ENCODE data around the gene DIAPH2. TPM values are rescaled to one million over a fixed set of nuclear protein-coding genes. Genes with fewer than 3 reads are reported as not detected.

Gene DIAPH2
- total RNA-seq, 3 donors from 2014 or later: 27.4 to 66.4 (median 30.8) TPM

DNA sequence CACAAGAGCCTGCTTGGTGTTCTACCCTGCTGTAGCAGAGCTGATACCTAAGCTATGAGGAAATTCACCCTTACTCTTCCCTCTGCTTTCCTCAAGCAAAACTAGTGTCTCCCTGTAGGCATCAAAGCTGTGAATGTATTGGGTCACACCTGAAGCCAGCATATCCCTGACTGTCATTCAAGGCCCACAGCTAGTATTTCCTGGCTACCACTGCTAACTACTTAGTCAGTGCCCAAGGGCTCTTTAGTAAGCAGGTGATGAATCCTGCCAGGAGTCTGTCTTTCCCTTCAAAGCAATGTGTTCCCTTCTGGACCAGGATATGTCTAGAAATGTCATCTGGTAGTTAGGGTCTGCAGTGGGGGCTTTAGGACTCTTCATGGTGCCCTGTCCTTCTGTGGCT, 324.7 kb downstream of the DIAPH2 start:
- H3K36me3 ChIP-seq: no peaks in the 10 kb centered on the region
- intact Hi-C loops (cut with DNase I; ENCODE audit: low total_unique reads): no loop called here
- H3K4me3 ChIP-seq: no peak overlapping the region
- H3K4me1 ChIP-seq: no peaks in the 10 kb centered on the region
- no peaks in the 10 kb centered on the region for H3K9me3 ChIP-seq
- TF ChIP-seq POLR2AphosphoS5 (IDR thresholded peaks at IDR 0.05) (no peak), POLR2A (IDR thresholded peaks at IDR 0.05) (no peak)
- TF ChIP-seq, protein P1, sequence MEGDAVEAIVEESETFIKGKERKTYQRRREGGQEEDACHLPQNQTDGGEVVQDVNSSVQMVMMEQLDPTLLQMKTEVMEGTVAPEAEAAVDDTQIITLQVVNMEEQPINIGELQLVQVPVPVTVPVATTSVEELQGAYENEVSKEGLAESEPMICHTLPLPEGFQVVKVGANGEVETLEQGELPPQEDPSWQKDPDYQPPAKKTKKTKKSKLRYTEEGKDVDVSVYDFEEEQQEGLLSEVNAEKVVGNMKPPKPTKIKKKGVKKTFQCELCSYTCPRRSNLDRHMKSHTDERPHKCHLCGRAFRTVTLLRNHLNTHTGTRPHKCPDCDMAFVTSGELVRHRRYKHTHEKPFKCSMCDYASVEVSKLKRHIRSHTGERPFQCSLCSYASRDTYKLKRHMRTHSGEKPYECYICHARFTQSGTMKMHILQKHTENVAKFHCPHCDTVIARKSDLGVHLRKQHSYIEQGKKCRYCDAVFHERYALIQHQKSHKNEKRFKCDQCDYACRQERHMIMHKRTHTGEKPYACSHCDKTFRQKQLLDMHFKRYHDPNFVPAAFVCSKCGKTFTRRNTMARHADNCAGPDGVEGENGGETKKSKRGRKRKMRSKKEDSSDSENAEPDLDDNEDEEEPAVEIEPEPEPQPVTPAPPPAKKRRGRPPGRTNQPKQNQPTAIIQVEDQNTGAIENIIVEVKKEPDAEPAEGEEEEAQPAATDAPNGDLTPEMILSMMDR (IDR thresholded peaks at IDR 0.05): no peak
- no peak for DNase-seq (ENCODE audit: low spot score in 2 of 2)
- peaks cover 0 to 35% of the 10 kb centered on the region in 2 donors for H3K27me3 ChIP-seq
- H3K27ac ChIP-seq: no peak overlapping the region

DNA sequence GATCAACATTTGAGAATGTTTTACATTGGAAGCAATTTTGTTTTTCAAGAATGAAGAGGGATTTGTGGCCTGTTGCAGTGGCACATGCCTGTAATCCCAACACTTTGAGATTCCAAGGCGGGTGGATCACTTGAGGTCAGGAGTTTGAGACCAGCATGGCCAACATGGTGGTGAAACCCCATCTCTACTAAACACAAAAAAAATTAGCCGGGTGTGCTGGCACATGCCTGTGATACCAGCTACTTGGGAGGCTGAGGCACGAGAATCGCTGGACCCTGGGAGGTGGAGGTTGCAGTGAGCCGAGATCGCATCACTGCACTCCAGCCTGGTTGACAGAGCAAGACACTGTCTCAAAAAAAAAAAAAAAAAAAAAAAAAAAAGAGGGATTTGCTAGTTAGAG, 326.9 kb downstream of the DIAPH2 start:
- Histone ChIP-seq H3K4me3 (no peak overlapping the region), H3K27ac (no peak overlapping the region), H3K27me3 (peaks cover 0 to 37% of the 10 kb centered on the region in 2 donors), H3K4me1 (no peaks in the 10 kb centered on the region), H3K36me3 (no peaks in the 10 kb centered on the region), H3K9me3 (no peaks in the 10 kb centered on the region)
- no peak for DNase-seq (ENCODE audit: low spot score in 2 of 2)
- TF ChIP-seq POLR2AphosphoS5 (IDR thresholded peaks at IDR 0.05): no peak
- TF ChIP-seq, protein P1 (IDR thresholded peaks at IDR 0.05): no peak
- no peak for TF ChIP-seq POLR2A (IDR thresholded peaks at IDR 0.05)
- intact Hi-C loops (cut with DNase I; ENCODE audit: low total_unique reads): no loop called here

DNA sequence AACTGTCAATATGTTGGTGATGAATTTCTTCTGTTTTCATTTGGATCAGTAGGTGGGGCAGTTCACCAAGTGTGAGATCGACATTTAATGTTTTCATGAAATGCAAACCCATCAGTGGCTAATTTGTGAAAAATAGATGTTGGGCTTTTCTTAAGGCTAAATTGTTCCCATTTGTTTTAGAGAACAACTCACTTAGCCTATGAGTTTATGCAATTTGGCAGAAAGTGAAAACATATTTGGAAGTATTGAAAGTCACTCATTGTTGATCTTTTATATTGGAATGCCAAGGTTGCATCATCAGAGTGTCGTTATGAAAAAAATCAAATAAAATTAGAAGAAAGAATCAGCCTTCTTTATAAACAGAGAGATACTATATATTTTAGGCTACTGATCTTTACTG, 331.5 kb downstream of the DIAPH2 start:
- no peaks in the 10 kb centered on the region for H3K4me1 ChIP-seq
- TF ChIP-seq POLR2AphosphoS5 (IDR thresholded peaks at IDR 0.05) (no peak), POLR2A (IDR thresholded peaks at IDR 0.05) (no peak)
- TF ChIP-seq, protein P1 (IDR thresholded peaks at IDR 0.05): no peak
- intact Hi-C loops (cut with DNase I; ENCODE audit: low total_unique reads): no loop called here
- no peak overlapping the region for H3K4me3 ChIP-seq
- DNase-seq (ENCODE audit: low spot score in 2 of 2): no peak
- no peak overlapping the region for H3K27ac ChIP-seq
- no peaks in the 10 kb centered on the region for H3K36me3 ChIP-seq
- H3K9me3 ChIP-seq: no peaks in the 10 kb centered on the region
- peaks cover 0 to 19% of the 10 kb centered on the region in 2 donors for H3K27me3 ChIP-seq

DNA sequence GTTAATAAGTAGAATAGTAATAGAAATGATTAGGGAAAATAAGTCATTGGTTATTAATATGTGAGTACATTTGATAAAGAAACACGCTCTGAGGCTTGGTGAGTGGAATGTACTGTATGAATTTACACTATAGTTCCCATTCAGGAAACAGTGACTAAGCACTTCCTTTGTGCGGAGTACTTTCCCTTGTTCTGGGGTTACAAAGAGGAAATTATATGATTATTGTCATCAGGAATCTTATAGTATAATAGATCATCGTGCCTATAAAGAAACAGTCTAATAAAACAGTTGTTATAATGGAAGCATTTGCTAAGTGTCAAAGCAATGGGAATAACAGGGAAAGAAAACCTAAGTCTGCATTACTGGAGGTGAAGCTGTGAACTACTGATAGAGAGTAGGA, 337.0 kb downstream of the DIAPH2 start:
- H3K4me3 ChIP-seq: no peak overlapping the region
- no peak overlapping the region for H3K27ac ChIP-seq
- no peaks in the 10 kb centered on the region for H3K9me3 ChIP-seq
- H3K27me3 ChIP-seq: peaks cover 0 to 14% of the 10 kb centered on the region in 2 donors
- no peaks in the 10 kb centered on the region for H3K36me3 ChIP-seq
- DNase-seq (ENCODE audit: low spot score in 2 of 2): no peak
- intact Hi-C loops (cut with DNase I; ENCODE audit: low total_unique reads): no loop called here
- H3K4me1 ChIP-seq: no peaks in the 10 kb centered on the region
- TF ChIP-seq POLR2A (IDR thresholded peaks at IDR 0.05) (no peak), POLR2AphosphoS5 (IDR thresholded peaks at IDR 0.05) (no peak)
- TF ChIP-seq, protein P1 (IDR thresholded peaks at IDR 0.05): no peak

DNA sequence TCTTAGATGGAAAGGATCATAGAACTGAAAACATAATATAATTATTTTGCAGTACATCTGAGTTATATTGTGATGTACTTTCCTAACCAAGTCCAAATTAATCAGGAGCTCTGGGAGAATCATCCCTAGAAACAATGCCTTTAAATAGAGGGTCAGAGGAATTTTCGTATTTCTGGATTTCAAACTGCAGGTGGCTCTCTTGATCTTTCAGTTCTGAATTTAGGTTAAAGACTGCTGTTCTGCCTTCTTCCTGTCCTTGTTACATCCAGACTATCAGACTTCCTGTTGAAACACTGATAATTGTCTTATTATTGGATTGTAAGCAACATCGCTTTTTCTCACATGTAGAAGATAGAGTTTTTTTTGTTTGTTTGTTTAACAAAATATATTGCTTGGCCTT, 341.8 kb downstream of the DIAPH2 start:
- peaks cover 0 to 10% of the 10 kb centered on the region in 2 donors for H3K27me3 ChIP-seq
- intact Hi-C loops (cut with DNase I; ENCODE audit: low total_unique reads): no loop called here
- TF ChIP-seq, protein P1 (IDR thresholded peaks at IDR 0.05): no peak
- TF ChIP-seq POLR2A (IDR thresholded peaks at IDR 0.05): no peak
- TF ChIP-seq POLR2AphosphoS5 (IDR thresholded peaks at IDR 0.05): no peak

More for the DNA sequence above, 341.8 kb downstream of the DIAPH2 start:
- no peaks in the 10 kb centered on the region for H3K36me3 ChIP-seq
- H3K27ac ChIP-seq: no peak overlapping the region
- H3K4me3 ChIP-seq: no peak overlapping the region
- H3K9me3 ChIP-seq: no peaks in the 10 kb centered on the region
- no peaks in the 10 kb centered on the region for H3K4me1 ChIP-seq
- no peak for DNase-seq (ENCODE audit: low spot score in 2 of 2)

Measured in breast epithelium (tissue), 4 donors.